ENCODE data around the gene LRCH3.

Gene LRCH3

DNA sequence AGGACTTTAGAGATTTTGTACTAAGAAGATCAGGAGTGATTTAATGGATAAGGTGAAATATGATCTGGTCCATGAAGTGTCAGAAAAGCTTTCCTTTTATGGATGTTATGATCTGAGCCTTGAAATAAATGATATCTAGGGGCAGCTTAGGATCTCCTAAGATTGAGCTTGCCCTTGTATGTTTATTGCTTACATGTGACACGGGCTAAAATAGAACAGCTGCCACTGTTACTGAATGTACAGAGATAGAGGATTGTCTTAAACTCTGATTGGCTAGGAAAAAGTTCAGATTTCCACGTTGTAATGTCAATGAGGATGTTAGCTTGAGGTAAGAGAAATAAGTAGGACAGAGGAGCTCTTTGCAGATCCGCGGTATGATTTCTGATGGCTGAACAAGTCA, 32.5 kb upstream of the LRCH3 start:
- Histone ChIP-seq H3K27ac (ENCODE audit: insufficient read depth in 1 of 2, low read depth in 1 of 2, low read length in 2 of 2, poor library complexity in 1 of 2, severe bottlenecking in 2 of 2) (no peak overlapping the region), H3K36me3 (ENCODE audit: control insufficient read depth in 4 of 4, insufficient read depth in 4 of 4, low read length in 3 of 4) (peaks cover 18 to 49% (median 26%) of the 10 kb centered on the region in 4 experiments), H3K9me3 (ENCODE audit: control extremely low read depth in 1 of 5, control insufficient read depth in 4 of 5, insufficient read depth in 2 of 5, low read depth in 1 of 5, low read length in 4 of 5) (no peaks in the 10 kb centered on the region), H3K4me1 (ENCODE audit: control extremely low read depth in 1 of 4, control insufficient read depth in 4 of 4, insufficient read depth in 4 of 4, low read length in 3 of 4) (no peaks in the 10 kb centered on the region), H3K27me3 (replicated peaks in 2 of 5; ENCODE audit: control insufficient read depth in 4 of 5, insufficient read depth in 5 of 5, low read length in 4 of 5) (no peaks in the 10 kb centered on the region), H3K4me3 (ENCODE audit: control insufficient read depth in 1 of 7, extremely low read depth in 1 of 7, insufficient read depth in 4 of 7, low read depth in 2 of 7, low read length in 6 of 7) (no peak overlapping the region)
- WGBS (ENCODE audit: insufficient coverage): 95% methylated on average over 4 of the region's 4 CpGs
- DNase-seq: no peak
- CTCF ChIA-PET: interaction anchor here (1.0 to 1.4 kb wide), 2 partner anchors 17 to 31 kb away, joined by 3 read pairs; no protein-coding TSS in a partner anchor
- POLR2A ChIA-PET: no interaction called here

DNA sequence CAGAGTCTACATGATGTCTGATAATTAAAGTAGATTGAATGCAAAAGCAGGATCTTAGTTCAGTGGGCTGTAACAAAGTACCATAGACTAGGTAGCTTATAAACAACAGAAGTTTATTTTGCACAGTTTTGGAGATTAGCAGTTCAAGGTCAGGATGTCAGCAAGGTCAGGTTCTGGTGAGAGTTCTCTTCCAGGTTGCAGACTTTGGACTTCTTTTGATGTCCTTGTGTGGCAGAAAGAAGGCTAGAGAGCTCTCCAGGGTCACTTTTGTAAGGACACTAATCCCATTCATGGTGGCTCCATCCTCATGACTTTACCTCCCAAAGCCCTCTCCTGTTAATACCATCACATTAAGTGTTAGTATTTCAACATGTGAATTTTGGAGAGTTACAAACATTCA, 29.3 kb upstream of the LRCH3 start:
- CTCF ChIA-PET: no interaction called here
- POLR2A ChIA-PET: no interaction called here
- peaks cover 25 to 70% (median 27%) of the 10 kb centered on the region in 4 experiments for H3K36me3 ChIP-seq (ENCODE audit: control insufficient read depth in 4 of 4, insufficient read depth in 4 of 4, low read length in 3 of 4)

DNA sequence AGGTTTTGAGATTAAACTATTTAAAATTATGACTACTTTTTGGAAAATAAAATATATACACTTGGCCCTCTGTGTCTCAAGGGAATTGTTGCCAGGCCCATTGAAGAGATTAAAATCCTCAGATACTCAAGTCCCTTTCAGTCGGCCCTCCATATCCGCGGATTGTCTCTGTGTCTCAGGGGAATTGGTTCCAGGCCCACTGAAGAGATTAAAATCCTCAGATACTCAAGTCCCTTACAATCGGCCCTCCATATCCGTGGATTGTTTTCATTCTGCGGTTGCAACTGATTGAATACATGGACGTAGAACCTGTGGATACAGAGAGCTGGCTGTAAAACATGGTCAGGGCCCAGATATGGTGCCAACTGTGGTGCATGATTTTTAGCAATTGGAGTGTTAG, 15.7 kb upstream of the LRCH3 start:
- H3K9me3 ChIP-seq (ENCODE audit: control extremely low read depth in 1 of 5, control insufficient read depth in 4 of 5, insufficient read depth in 2 of 5, low read depth in 1 of 5, low read length in 4 of 5): no peaks in the 10 kb centered on the region
- H3K27me3 ChIP-seq (replicated peaks in 2 of 5; ENCODE audit: control insufficient read depth in 4 of 5, insufficient read depth in 5 of 5, low read length in 4 of 5): no peaks in the 10 kb centered on the region
- H3K36me3 ChIP-seq (ENCODE audit: control insufficient read depth in 4 of 4, insufficient read depth in 4 of 4, low read length in 3 of 4): peaks cover 32 to 80% (median 58%) of the 10 kb centered on the region in 4 experiments
- no peak for DNase-seq
- ChIA-PET POLR2A (no interaction called here), CTCF (interaction anchor here (1.0 to 1.3 kb wide), 2 partner anchors 26 to 27 kb away, joined by 3 to 8 read pairs; no protein-coding TSS in a partner anchor)
- WGBS (ENCODE audit: insufficient coverage): 100% methylated on average over 7 of the region's 7 CpGs
- no peak overlapping the region for H3K27ac ChIP-seq (ENCODE audit: insufficient read depth in 1 of 2, low read depth in 1 of 2, low read length in 2 of 2, poor library complexity in 1 of 2, severe bottlenecking in 2 of 2)
- H3K4me1 ChIP-seq (ENCODE audit: control extremely low read depth in 1 of 4, control insufficient read depth in 4 of 4, insufficient read depth in 4 of 4, low read length in 3 of 4): no peaks in the 10 kb centered on the region
- no peak overlapping the region for H3K4me3 ChIP-seq (ENCODE audit: control insufficient read depth in 1 of 7, extremely low read depth in 1 of 7, insufficient read depth in 4 of 7, low read depth in 2 of 7, low read length in 6 of 7)

More for the DNA sequence above, 29.3 kb upstream of the LRCH3 start:
- Histone ChIP-seq H3K9me3 (ENCODE audit: control extremely low read depth in 1 of 5, control insufficient read depth in 4 of 5, insufficient read depth in 2 of 5, low read depth in 1 of 5, low read length in 4 of 5) (no peaks in the 10 kb centered on the region), H3K27me3 (replicated peaks in 2 of 5; ENCODE audit: control insufficient read depth in 4 of 5, insufficient read depth in 5 of 5, low read length in 4 of 5) (no peaks in the 10 kb centered on the region), H3K4me3 (ENCODE audit: control insufficient read depth in 1 of 7, extremely low read depth in 1 of 7, insufficient read depth in 4 of 7, low read depth in 2 of 7, low read length in 6 of 7) (no peak overlapping the region), H3K4me1 (ENCODE audit: control extremely low read depth in 1 of 4, control insufficient read depth in 4 of 4, insufficient read depth in 4 of 4, low read length in 3 of 4) (no peaks in the 10 kb centered on the region), H3K27ac (ENCODE audit: insufficient read depth in 1 of 2, low read depth in 1 of 2, low read length in 2 of 2, poor library complexity in 1 of 2, severe bottlenecking in 2 of 2) (no peak overlapping the region)
- no peak for DNase-seq

DNA sequence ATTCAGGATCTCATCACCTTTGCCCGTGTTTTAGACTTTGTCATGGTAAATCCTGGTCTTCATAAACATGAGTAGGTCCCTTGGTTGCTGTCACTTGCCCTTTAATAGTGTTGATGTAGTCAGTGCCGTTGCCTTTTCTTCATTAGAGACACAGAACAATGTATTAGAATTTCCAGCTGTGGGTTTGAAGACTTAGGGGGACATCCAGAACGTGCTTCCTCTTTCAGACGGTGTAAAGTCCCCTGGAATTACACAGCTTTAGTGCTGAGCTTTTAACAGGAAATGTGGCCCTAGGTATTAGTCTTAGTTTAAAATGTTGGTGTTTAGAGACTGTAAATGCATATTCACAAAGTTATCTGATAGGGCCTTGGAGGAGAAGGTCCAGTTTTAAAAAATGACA, 8.8 kb upstream of the LRCH3 start:
- WGBS (ENCODE audit: insufficient coverage): 35% methylated on average over 4 of the region's 4 CpGs
- H3K4me3 ChIP-seq (ENCODE audit: control insufficient read depth in 1 of 7, extremely low read depth in 1 of 7, insufficient read depth in 4 of 7, low read depth in 2 of 7, low read length in 6 of 7): no peak overlapping the region
- peaks cover 22 to 50% (median 37%) of the 10 kb centered on the region in 4 experiments for H3K36me3 ChIP-seq (ENCODE audit: control insufficient read depth in 4 of 4, insufficient read depth in 4 of 4, low read length in 3 of 4)
- peak overlapping the region in 1 of 2 experiments; percentile 16 for H3K27ac ChIP-seq (ENCODE audit: insufficient read depth in 1 of 2, low read depth in 1 of 2, low read length in 2 of 2, poor library complexity in 1 of 2, severe bottlenecking in 2 of 2)
- H3K9me3 ChIP-seq (ENCODE audit: control extremely low read depth in 1 of 5, control insufficient read depth in 4 of 5, insufficient read depth in 2 of 5, low read depth in 1 of 5, low read length in 4 of 5): no peaks in the 10 kb centered on the region
- DNase-seq: peak in 2 of 3 donors; percentile 63 to 66
- CTCF ChIA-PET: interaction anchor here (0.7 to 2.0 kb wide), 3 partner anchors 9 to 20 kb away, joined by 3 to 10 read pairs (median 8); no protein-coding TSS in a partner anchor
- no peaks in the 10 kb centered on the region for H3K27me3 ChIP-seq (replicated peaks in 2 of 5; ENCODE audit: control insufficient read depth in 4 of 5, insufficient read depth in 5 of 5, low read length in 4 of 5)
- POLR2A ChIA-PET: interaction anchor here (0.6 to 1.3 kb wide), 3 partner anchors 9 to 95 kb away, joined by 3 to 5 read pairs (median 4); partner anchors contain the start of gene LRCH3
- H3K4me1 ChIP-seq (ENCODE audit: control extremely low read depth in 1 of 4, control insufficient read depth in 4 of 4, insufficient read depth in 4 of 4, low read length in 3 of 4): peaks cover 0 to 4% (median under 1%) of the 10 kb centered on the region in 4 experiments

DNA sequence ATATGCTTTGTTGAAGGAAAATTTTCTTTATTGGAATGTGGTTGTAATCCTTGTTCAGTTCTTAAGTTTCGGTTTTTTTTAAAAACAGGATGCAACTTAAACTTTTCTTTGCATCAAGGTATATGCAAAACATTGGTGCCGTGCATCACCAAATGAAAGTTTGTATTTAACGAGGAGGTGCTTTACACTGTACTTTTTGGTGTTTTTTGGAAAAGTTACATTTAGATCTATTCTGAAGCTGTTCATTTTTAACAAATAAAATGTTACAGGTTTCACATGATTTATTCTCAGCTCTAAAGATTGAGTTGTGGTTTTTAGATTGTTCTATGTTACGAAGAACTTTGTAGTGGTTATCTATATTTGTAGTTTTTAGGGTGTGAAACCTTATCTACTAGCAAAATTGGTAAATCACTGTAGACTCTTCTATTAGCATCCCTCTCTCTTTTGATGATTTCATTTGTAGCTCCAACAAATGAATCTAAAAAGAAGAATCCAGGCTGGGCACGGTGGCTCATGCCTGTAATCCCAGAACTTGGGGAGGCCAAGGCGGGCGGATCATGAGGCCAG, 7.0 kb upstream of the LRCH3 start:
- H3K36me3 ChIP-seq (ENCODE audit: control insufficient read depth in 4 of 4, insufficient read depth in 4 of 4, low read length in 3 of 4): peaks cover 12 to 32% (median 25%) of the 10 kb centered on the region in 4 experiments
- no peaks in the 10 kb centered on the region for H3K9me3 ChIP-seq (ENCODE audit: control extremely low read depth in 1 of 5, control insufficient read depth in 4 of 5, insufficient read depth in 2 of 5, low read depth in 1 of 5, low read length in 4 of 5)
- ChIA-PET CTCF (interaction anchor here (1.1 to 2.0 kb wide), 3 partner anchors 18 to 82 kb away, joined by 3 to 10 read pairs (median 3); no protein-coding TSS in a partner anchor), POLR2A (no interaction called here)
- WGBS (ENCODE audit: insufficient coverage): 100% methylated on average over 1 of the region's 7 CpGs
- no peaks in the 10 kb centered on the region for H3K27me3 ChIP-seq (replicated peaks in 2 of 5; ENCODE audit: control insufficient read depth in 4 of 5, insufficient read depth in 5 of 5, low read length in 4 of 5)
- H3K27ac ChIP-seq (ENCODE audit: insufficient read depth in 1 of 2, low read depth in 1 of 2, low read length in 2 of 2, poor library complexity in 1 of 2, severe bottlenecking in 2 of 2): no peak overlapping the region
- peaks cover 0 to 8% (median 2%) of the 10 kb centered on the region in 4 experiments for H3K4me1 ChIP-seq (ENCODE audit: control extremely low read depth in 1 of 4, control insufficient read depth in 4 of 4, insufficient read depth in 4 of 4, low read length in 3 of 4)
- no peak overlapping the region for H3K4me3 ChIP-seq (ENCODE audit: control insufficient read depth in 1 of 7, extremely low read depth in 1 of 7, insufficient read depth in 4 of 7, low read depth in 2 of 7, low read length in 6 of 7)
- no peak for DNase-seq

GRCh38 chr3:197787412-197787811, 3.6 kb upstream of the LRCH3 start:
- Histone ChIP-seq H3K9me3 (ENCODE audit: control extremely low read depth in 1 of 5, control insufficient read depth in 4 of 5, insufficient read depth in 2 of 5, low read depth in 1 of 5, low read length in 4 of 5) (no peaks in the 10 kb centered on the region), H3K27me3 (replicated peaks in 2 of 5; ENCODE audit: control insufficient read depth in 4 of 5, insufficient read depth in 5 of 5, low read length in 4 of 5) (no peaks in the 10 kb centered on the region), H3K4me1 (ENCODE audit: control extremely low read depth in 1 of 4, control insufficient read depth in 4 of 4, insufficient read depth in 4 of 4, low read length in 3 of 4) (peaks cover 3 to 11% (median 6%) of the 10 kb centered on the region in 4 experiments), H3K4me3 (ENCODE audit: control insufficient read depth in 1 of 7, extremely low read depth in 1 of 7, insufficient read depth in 4 of 7, low read depth in 2 of 7, low read length in 6 of 7) (no peak overlapping the region), H3K27ac (ENCODE audit: insufficient read depth in 1 of 2, low read depth in 1 of 2, low read length in 2 of 2, poor library complexity in 1 of 2, severe bottlenecking in 2 of 2) (no peak overlapping the region), H3K36me3 (ENCODE audit: control insufficient read depth in 4 of 4, insufficient read depth in 4 of 4, low read length in 3 of 4) (peaks cover 3 to 11% (median 9%) of the 10 kb centered on the region in 4 experiments)
- CTCF ChIA-PET: interaction anchor here (1.0 to 1.2 kb wide), 2 partner anchors 16 to 20 kb away, joined by 3 to 6 read pairs; no protein-coding TSS in a partner anchor
- POLR2A ChIA-PET: interaction anchor here (1.2 kb wide), 1 partner anchor 17 kb away, joined by 5 read pairs; no protein-coding TSS in a partner anchor
- DNase-seq: no peak
- WGBS (ENCODE audit: insufficient coverage): 50% methylated on average over 1 of the region's 1 CpG

DNA sequence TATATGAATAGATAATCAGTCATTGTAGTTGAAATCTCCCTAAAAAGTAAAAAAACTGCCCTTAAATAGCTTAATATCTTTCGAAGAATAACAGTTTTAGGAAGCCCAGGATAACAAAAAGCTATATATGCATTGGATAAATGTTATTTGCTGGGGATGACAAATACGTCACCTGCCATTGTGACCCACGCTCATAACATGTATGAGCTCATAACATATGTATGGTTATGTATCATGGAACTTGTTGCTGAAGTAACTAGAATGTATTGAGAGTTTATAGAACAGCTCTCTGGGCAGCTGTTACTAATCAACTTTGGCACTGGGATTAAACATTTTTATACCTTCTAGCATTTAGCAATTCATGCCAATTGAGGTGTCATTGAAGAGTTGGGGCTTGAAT, 1.7 kb upstream of the LRCH3 start:
- ChIA-PET POLR2A (interaction anchor here (0.9 kb wide), 1 partner anchor 52 kb away, joined by 3 read pairs; no protein-coding TSS in a partner anchor), CTCF (interaction anchor here (0.8 to 4.1 kb wide), 6 partner anchors 12 to 97 kb away, joined by 3 to 26 read pairs (median 4); no protein-coding TSS in a partner anchor)
- 100% methylated on average over 3 of the region's 3 CpGs for WGBS (ENCODE audit: insufficient coverage)
- Histone ChIP-seq H3K27ac (ENCODE audit: insufficient read depth in 1 of 2, low read depth in 1 of 2, low read length in 2 of 2, poor library complexity in 1 of 2, severe bottlenecking in 2 of 2) (no peak overlapping the region), H3K9me3 (ENCODE audit: control extremely low read depth in 1 of 5, control insufficient read depth in 4 of 5, insufficient read depth in 2 of 5, low read depth in 1 of 5, low read length in 4 of 5) (no peaks in the 10 kb centered on the region), H3K4me1 (ENCODE audit: control extremely low read depth in 1 of 4, control insufficient read depth in 4 of 4, insufficient read depth in 4 of 4, low read length in 3 of 4) (peaks cover 9 to 24% (median 13%) of the 10 kb centered on the region in 4 experiments), H3K4me3 (ENCODE audit: control insufficient read depth in 1 of 7, extremely low read depth in 1 of 7, insufficient read depth in 4 of 7, low read depth in 2 of 7, low read length in 6 of 7) (no peak overlapping the region), H3K36me3 (ENCODE audit: control insufficient read depth in 4 of 4, insufficient read depth in 4 of 4, low read length in 3 of 4) (peaks cover 0 to 4% (median 2%) of the 10 kb centered on the region in 4 experiments), H3K27me3 (replicated peaks in 2 of 5; ENCODE audit: control insufficient read depth in 4 of 5, insufficient read depth in 5 of 5, low read length in 4 of 5) (no peaks in the 10 kb centered on the region)
- no peak for DNase-seq
